Stomach (tissue), 9 donors: ENCODE measurements around the gene COL18A1. TPM values are rescaled to one million over a fixed set of nuclear protein-coding genes. Genes with fewer than 3 reads are reported as not detected.

Source experiments
- DNase-seq, 2 donors: peaks; one replicate each; pipeline versions ENCODE4 v3.0.0 to v3.0.0-alpha.2; 2013 to 2019
- H3K27ac ChIP-seq, 5 donors: fragments of 200-600 bp in 4 of 5; sonication (generic) in 4 of 5; one replicate each; pipeline ENCODE4 v1.5.1; 2013 to 2019; ENCODE audit warnings: mild to moderate bottlenecking in 1 of 5, moderate library complexity in 1 of 5
- H3K27me3 ChIP-seq, 3 donors: fragments of 200-600 bp; sonication (generic); one replicate each; pipeline ENCODE4 v1.5.1; 2017 to 2019; ENCODE audit warnings: mixed run types in 1 of 3
- H3K36me3 ChIP-seq, 4 donors: fragments of 200-600 bp; sonication (generic); 1 replicate in 3 of 4; 2 replicates in 1 of 4; pipeline ENCODE4 v1.5.1; 2016 to 2019
- H3K4me1 ChIP-seq, 4 donors: fragments of 200-600 bp; sonication (generic); one replicate each; pipeline ENCODE4 v1.5.1; 2016 to 2019
- H3K4me3 ChIP-seq, 4 donors: fragments of 200-600 bp; sonication (generic) in 3 of 4; one replicate each; pipeline ENCODE4 v1.5.1; 2016 to 2019; ENCODE audit warnings: mild to moderate bottlenecking in 1 of 4
- H3K9me3 ChIP-seq, 4 donors: fragments of 200-600 bp; sonication (generic); one replicate each; pipeline ENCODE4 v1.5.1; 2016 to 2019
- EP300 ChIP-seq: sonication (generic); formaldehyde crosslinking; IDR thresholded peaks from one replicate; pipeline ENCODE4 v1.6.1; 2017; ENCODE audit warnings: antibody characterized with exemption
- POLR2A ChIP-seq, 4 donors: fragments of 450-650 bp; IDR thresholded peaks; one replicate each; pipeline ENCODE4 v1.6.1; 2016; ENCODE audit warnings: antibody characterized with exemption in 4 of 4, control low read depth in 2 of 4, mild to moderate bottlenecking in 1 of 4, moderate library complexity in 1 of 4
- POLR2AphosphoS5 ChIP-seq, 3 donors: sonication (generic); formaldehyde crosslinking; IDR thresholded peaks; one replicate each; pipeline ENCODE4 v1.6.1; 2016; ENCODE audit warnings: antibody characterized with exemption in 3 of 3
- WGBS, 5 donors: extraction: QIAGEN DNeasy Blood & Tissue Kit in 3 of 5; methylation state at CpG; one replicate each; pipeline versions ENCODE4 v1.1.5 to v1.1.7; 2013 to 2018; 5-methylcytosine and 5-hydroxymethylcytosine counted together
- intact Hi-C: fragments of 100-400 bp; cut with DNase I; formaldehyde crosslinking; loops from one replicate; pipeline ENCODE4 v1.15.1; 2023; ENCODE audit warnings: low total_unique reads
- polyA plus RNA-seq, 3 donors: library from polyadenylated mRNA; stranded (reverse); fragments of 200-250 nt; gene quantifications; one replicate each; pipeline ENCODE4 v1.2.3, GENCODE V29; 2013
- total RNA-seq, 5 donors: library from RNA; depleted of rRNA; stranded (reverse); fragments of >200 nt; gene quantifications; one replicate each; pipeline versions ENCODE4 v1.1.0 to v1.2.3, GENCODE V29; 2014 to 2016
- TF ChIP-seq, protein P1 (sequence below), 7 experiments: fragments of 450-650 bp in 4 of 7; fragments of 200-600 bp in 3 of 7; sonication (generic) in 3 of 7; IDR thresholded peaks; one replicate each; pipeline ENCODE4 v1.5.1; 2016 to 2019; ENCODE audit warnings: antibody characterized with exemption in 7 of 7, control low read depth in 2 of 7, mild to moderate bottlenecking in 1 of 7
- donor health status: healthy with polysubstance abuse.
- donor health status: Bipolar disorder and iron deficiency.
- donor health status: healthy.

COL18A1 gene
- total and polyA plus RNA-seq, 8 donors = 19.8 to 212 (median 34.6) TPM

DNA sequence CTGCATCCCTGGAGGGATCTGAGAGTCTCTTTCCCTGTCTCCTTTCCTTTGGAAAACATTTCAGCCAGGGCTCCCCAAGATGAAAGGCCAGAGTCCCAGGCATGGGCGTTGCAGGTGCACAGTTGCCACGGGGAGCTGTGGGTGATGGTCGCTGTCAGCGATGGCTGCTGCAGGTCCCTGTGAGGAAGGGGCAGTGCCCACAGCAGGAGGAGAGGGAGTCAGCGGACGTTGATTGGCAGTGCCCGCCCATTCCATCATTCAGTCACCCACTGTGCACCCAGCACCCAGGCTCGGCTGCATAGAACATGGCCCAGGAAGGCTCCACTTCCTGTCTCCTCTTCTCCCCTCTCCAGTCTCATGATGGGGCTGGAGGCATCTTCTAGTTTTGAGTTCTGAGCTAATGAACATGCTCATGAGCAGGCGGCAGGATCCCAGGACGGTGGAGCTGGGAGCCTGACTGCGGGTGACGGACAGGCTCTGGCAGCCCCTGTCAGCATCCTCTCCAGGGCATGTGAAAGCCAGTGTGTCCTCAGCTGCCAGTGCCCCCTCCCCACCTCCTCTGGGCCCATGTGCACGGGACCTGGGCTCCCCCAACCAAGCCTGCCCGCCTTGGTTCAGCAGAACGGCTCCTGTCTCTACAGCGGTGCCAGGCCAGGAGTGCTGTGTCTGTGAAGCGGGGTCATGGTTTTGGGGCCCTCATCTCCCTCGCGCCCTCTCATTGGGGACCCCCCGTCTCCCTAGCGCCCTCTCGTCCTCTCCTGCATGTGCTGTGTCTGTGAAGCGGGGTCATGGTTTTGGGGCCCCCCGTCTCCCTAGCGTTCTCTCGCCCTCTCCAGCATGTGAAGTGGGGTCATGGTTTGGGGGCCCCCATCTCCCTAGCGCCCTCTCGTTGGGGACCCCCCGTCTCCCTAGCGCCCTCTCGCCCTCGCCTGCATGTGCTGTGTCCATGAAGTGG lies 24.5 kb downstream of the COL18A1 start:
- H3K27me3 ChIP-seq = peaks cover 0 to 29% (median 0%) of the 10 kb centered on the region in 3 donors
- peaks cover 9 to 37% (median 16%) of the 10 kb centered on the region in 4 donors for H3K4me1 ChIP-seq
- intact Hi-C loops = no loop called here
- H3K36me3 ChIP-seq = no peaks in the 10 kb centered on the region
- no peak for DNase-seq
- no peak overlapping the region for H3K4me3 ChIP-seq
- WGBS, 5 donors = 89 to 94% (median 92%) methylated on average over 27 to 32 of the region's 32 CpGs
- no peak for TF ChIP-seq POLR2AphosphoS5 (IDR thresholded peaks at IDR 0.05)
- no peak for TF ChIP-seq POLR2A (IDR thresholded peaks at IDR 0.05)
- TF ChIP-seq, protein P1, sequence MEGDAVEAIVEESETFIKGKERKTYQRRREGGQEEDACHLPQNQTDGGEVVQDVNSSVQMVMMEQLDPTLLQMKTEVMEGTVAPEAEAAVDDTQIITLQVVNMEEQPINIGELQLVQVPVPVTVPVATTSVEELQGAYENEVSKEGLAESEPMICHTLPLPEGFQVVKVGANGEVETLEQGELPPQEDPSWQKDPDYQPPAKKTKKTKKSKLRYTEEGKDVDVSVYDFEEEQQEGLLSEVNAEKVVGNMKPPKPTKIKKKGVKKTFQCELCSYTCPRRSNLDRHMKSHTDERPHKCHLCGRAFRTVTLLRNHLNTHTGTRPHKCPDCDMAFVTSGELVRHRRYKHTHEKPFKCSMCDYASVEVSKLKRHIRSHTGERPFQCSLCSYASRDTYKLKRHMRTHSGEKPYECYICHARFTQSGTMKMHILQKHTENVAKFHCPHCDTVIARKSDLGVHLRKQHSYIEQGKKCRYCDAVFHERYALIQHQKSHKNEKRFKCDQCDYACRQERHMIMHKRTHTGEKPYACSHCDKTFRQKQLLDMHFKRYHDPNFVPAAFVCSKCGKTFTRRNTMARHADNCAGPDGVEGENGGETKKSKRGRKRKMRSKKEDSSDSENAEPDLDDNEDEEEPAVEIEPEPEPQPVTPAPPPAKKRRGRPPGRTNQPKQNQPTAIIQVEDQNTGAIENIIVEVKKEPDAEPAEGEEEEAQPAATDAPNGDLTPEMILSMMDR (IDR thresholded peaks at IDR 0.05) = no peak
- TF ChIP-seq EP300 = no peak
- H3K27ac ChIP-seq = no peak overlapping the region
- H3K9me3 ChIP-seq = no peaks in the 10 kb centered on the region

GRCh38 chr21:45430521-45431501 lies 25.8 kb downstream of the COL18A1 start:
- peak overlapping the region in 1 of 5 donors; percentile 70 for H3K27ac ChIP-seq
- no peaks in the 10 kb centered on the region for H3K9me3 ChIP-seq
- TF ChIP-seq, protein P1 (IDR thresholded peaks at IDR 0.05) = no peak
- TF ChIP-seq EP300 (no peak), POLR2AphosphoS5 (IDR thresholded peaks at IDR 0.05) (no peak), POLR2A (IDR thresholded peaks at IDR 0.05) (no peak)
- no peaks in the 10 kb centered on the region for H3K36me3 ChIP-seq
- intact Hi-C loops = no loop called here
- H3K4me1 ChIP-seq = peaks cover 9 to 37% (median 16%) of the 10 kb centered on the region in 4 donors
- no peak overlapping the region for H3K4me3 ChIP-seq
- H3K27me3 ChIP-seq = peaks cover 0 to 42% (median 0%) of the 10 kb centered on the region in 3 donors
- peak in 1 of 2 donors; percentile 61 for DNase-seq
- WGBS, 5 donors = 43 to 71% (median 57%) methylated on average over 19 to 48 of the region's 48 CpGs

DNA sequence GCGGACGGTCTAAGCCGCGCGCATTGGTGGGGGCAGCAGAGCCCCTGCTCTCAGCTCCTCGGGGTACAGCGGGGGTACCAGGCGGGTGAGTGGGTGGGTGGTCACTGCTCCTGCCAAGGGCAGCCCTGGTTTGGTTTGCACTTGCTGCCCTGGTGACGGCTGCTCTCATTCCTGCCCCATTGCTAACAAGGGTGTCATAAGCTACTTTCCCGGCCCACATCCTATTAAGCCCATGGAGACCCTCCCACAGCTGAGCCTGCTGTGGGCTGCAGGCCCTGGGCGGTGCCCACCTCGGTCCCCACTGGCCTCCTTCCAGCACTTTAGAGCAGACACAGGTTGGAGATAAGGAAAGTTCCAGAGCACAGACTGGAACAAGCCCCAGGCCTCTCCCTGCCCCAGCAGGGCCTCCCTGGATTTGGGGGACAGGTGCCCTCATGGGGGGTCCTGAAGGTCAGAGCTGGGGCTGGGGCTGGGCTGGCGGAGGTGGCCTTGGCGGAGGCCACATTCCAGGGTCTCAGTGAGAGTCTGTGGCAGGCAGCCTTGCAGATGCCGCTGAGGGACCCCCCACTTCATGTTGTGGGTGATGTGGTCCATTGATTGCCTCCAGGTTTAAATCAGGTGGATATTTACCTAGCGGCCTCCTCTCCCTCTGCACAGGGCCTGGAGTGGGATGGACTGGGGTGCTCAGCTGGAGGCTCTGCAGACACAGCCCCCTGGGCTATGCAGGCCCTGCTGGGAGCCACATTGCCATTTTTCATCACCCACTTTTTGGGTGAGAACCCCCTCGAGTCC lies 27.0 kb downstream of the COL18A1 start:
- H3K4me3 ChIP-seq = no peak overlapping the region
- no peak for DNase-seq
- H3K36me3 ChIP-seq = no peaks in the 10 kb centered on the region
- no peak for TF ChIP-seq POLR2A (IDR thresholded peaks at IDR 0.05)
- no peak for TF ChIP-seq POLR2AphosphoS5 (IDR thresholded peaks at IDR 0.05)
- no peak for TF ChIP-seq EP300
- TF ChIP-seq, protein P1 (IDR thresholded peaks at IDR 0.05) = no peak
- WGBS, 5 donors = 71 to 79% (median 72%) methylated on average over 9 to 17 of the region's 17 CpGs
- peaks cover 0 to 51% (median 0%) of the 10 kb centered on the region in 3 donors for H3K27me3 ChIP-seq
- peaks cover 9 to 35% (median 20%) of the 10 kb centered on the region in 4 donors for H3K4me1 ChIP-seq
- intact Hi-C loops = no loop called here
- H3K27ac ChIP-seq = peak overlapping the region in 4 of 5 donors; percentile 29 to 70 (median 54)
- no peaks in the 10 kb centered on the region for H3K9me3 ChIP-seq
